HG02571 (cell line): ENCODE results near the gene SACS.
"Not testable (repeated sequence)": the region's sequence is repeated elsewhere in the genome, so short reads cannot be mapped to it uniquely, and the experiment has no call there.

ENCODE experiments used
- ATAC-seq: cut with Tn5 transposase; IDR thresholded peaks from one replicate; pipeline ENCODE4 v1.9.1; 2021; ENCODE audit warnings: mild to moderate bottlenecking, moderate library complexity; ENCODE audit not compliant: unreplicated experiment

SACS gene

DNA sequence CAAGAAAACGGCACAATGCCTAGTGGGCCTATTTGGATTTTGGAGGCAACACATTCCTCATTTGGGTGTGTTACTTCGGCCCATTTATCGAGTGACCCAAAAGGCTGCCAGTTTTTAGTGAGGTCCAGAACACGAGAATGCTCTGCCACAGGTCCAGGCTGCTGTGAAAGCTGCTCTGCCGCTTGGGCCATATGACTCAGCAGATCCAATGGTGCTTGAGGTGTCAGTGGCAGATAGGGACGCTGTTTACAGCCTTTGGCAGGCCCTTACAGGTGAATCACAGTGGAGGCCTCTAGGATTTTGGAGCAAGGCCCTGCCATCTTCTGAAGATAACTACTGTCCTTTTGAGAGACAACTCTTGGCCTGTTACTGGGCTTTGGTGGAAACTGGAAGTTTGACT, 118.7 kb downstream of the SACS start:
- ATAC-seq: not testable (repeated sequence)

DNA sequence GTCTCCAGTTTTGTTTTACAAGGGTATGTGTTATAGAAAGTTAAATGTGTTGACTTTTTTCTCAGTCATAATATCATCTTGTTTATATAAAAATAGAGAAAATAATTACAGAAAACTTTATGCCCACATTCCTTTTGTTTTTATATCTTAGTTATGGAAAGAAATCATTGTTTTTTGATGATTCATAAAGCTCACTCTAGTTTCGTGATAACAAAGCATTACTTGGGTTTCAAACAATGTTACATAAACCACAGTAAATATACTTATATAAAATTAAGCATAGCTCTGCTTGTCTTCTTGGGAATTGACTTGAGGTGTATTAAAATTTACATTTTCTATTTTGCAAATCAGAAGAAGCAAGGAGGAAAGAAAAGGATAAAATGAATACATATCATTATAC, 140.9 kb downstream of the SACS start:
- no peak for ATAC-seq

DNA sequence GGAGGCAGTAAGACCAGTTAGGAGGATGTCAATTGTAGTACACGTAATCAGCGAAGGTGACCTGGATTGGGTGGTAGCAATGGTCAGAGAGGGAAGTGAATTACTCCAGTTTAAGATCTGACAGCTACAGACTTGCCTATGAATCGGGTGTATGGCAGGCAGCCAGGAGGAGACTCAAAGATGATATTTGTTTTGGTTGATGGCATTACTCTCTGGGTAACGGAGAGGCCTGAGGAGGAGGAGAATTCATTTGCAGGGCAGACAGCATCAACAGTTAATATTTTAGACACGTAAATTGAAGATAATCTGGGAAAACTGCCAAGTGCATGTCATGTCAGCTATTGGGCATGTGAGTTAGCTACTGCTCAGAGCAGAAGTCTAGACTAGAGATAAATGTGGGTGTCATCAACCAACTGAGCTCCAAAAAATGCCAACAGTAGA, 143.6 kb downstream of the SACS start:
- no peak for ATAC-seq

DNA sequence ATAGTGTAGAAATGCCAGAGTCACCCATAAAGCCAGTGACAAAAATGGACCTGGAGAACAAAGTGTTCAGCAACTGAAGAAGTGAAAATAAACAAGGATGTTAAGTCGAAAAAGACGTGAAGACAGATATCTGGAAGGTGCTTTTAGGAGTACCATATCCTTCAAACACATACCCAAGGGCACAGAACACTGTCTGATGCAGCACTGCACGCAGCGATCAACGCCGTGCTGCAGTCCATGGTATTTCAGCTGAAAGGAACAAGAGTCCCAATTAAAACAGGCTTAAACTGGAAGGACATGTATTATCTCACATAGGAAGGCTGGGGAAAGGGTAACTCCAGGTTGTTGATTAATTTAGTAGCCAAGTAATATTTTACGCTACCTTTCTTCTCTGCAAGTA, 144.5 kb downstream of the SACS start:
- no peak for ATAC-seq

DNA sequence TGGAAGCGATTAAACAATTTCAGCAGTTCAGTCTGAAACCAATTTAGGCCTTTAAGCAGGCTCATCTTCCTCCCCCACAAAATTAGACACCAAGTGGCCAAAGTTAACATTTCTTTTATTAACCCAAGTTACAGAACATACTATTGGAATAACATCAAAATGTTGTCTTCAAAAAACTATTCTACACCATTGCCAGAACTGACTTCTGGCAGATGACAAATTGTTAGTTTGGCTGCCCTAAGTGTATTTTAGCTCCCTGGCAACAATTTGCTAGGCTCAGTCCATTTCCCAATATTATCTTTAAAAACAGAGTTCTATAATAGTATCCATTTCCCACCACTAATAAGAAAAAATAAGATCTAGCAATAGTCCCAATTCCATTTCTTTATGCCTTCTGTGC, 144.9 kb downstream of the SACS start:
- ATAC-seq: no peak

DNA sequence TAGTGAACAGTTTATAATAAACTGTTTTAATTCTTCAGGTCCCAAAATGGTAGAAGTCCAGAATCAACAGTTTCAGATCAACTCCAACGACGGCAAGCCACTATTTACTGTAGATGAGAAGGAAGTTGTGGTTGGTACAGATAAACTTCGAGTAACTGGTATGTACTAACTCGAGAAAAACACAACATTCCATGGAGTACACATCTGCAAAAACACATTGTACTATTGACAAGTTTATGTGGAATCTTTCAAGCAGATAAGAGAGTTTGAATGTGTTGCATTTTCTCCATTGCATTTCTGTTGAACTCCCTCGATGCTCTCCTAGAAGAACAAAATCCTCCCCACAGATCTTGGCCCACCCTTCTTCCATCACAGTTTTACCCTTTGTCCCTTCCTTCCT, 154.2 kb downstream of the SACS start:
- no peak for ATAC-seq
